GM12872 (cell line): Measurements from ENCODE around the gene NLRC5.

Experiments
- TF ChIP-seq, protein P1 (sequence below): IDR thresholded peaks from 3 replicates; pipeline ENCODE4 v1.5.1; 2011; ENCODE audit warnings: low read depth, mild to moderate bottlenecking, low read length, moderate library complexity; ENCODE audit not compliant: insufficient read depth

The NLRC5 gene

GRCh38 chr16:57066625-57067024 lies 77.3 kb downstream of the NLRC5 start:
- TF ChIP-seq, protein P1, sequence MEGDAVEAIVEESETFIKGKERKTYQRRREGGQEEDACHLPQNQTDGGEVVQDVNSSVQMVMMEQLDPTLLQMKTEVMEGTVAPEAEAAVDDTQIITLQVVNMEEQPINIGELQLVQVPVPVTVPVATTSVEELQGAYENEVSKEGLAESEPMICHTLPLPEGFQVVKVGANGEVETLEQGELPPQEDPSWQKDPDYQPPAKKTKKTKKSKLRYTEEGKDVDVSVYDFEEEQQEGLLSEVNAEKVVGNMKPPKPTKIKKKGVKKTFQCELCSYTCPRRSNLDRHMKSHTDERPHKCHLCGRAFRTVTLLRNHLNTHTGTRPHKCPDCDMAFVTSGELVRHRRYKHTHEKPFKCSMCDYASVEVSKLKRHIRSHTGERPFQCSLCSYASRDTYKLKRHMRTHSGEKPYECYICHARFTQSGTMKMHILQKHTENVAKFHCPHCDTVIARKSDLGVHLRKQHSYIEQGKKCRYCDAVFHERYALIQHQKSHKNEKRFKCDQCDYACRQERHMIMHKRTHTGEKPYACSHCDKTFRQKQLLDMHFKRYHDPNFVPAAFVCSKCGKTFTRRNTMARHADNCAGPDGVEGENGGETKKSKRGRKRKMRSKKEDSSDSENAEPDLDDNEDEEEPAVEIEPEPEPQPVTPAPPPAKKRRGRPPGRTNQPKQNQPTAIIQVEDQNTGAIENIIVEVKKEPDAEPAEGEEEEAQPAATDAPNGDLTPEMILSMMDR = no peak

DNA sequence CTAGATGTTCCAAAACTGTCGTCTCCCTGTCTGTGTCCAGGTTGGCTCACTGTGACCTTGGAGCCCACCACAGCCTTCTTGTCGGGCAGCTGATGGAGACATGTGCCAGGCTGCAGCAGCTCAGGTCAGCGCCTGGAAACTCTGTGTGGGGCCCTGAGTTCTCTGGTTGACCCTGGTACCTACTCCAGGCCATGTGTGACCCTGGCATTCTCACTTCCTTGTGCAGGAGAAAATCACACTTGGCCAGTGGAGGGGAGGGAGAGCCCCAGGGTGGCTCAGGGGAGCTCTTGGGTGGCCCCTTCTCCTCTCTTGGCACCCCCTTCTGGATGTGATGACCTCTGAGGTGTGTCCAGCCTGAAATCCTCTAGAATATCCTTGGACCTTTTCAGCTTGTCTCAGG lies 78.0 kb downstream of the NLRC5 start:
- TF ChIP-seq, protein P1 = no peak

GRCh38 chr16:57069053-57069452 lies 79.7 kb downstream of the NLRC5 start:
- TF ChIP-seq, protein P1 = no peak

- TF ChIP-seq, protein P1 = no peak
These were observed 80.4 kb downstream of the NLRC5 start for GRCh38 chr16:57069635-57070370.

DNA sequence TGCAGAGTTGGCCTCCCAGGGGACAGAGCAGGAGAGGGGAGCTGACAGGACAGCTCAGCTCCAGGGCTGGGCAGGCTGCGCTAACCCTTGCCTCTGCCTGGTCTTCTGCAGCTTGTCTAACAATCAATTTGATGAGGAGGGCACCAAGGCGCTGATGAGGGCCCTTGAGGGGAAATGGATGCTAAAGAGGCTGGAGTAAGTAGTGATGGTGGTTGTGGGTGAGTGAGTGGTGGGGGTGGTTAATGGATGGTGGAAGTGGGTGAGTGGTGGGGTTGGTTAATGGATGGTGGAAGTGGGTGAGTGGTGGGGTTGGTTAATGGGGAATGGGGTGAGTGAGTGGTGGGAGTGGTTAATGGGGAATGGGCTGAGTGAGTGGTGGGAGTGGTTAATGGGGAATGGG lies 81.1 kb downstream of the NLRC5 start:
- TF ChIP-seq, protein P1 = no peak

DNA sequence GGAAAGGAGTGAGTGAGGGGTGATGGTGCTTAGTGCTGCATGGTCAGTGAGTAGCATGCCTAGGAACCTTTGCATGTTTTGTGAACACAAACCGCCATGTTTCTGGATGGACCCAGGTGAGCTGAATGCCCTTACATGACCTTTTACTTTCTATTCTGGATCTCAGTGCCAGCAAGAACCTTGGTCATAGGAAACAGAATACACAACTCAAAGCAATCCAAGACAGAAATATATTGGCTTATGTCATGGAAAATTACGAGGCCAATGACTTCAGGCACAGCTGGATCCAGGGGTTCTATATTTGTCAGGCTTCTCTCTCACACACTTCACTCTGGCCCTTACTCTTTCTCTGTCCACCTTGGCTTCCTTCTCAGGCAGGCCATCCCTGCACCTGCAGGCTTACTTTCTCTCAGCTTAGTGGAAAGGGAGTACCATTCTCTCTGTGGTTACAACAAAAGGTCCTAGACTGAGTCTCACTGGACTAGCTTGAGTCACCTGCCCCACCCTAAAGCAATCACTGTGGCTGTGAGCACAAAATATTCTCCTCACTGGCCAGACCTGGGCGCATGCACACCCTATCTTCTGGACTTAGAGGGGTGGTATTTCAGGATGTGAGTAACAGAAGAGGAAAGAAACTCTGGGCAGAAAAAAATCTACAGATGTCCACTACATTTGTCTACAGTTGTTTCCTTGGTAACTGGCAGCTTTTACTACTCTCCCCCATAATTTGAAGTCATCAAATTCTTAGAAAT lies 82.7 kb downstream of the NLRC5 start:
- TF ChIP-seq, protein P1 = no peak

- TF ChIP-seq, protein P1 = no peak
These were observed 83.4 kb downstream of the NLRC5 start for GRCh38 chr16:57072616-57073275.
